GM12864 (cell line): ENCODE data around the gene XRCC6.
A peak's percentile ranks its signal among the peaks of the same experiment; 100 is the strongest.
"Not testable (repeated sequence)": the region's sequence is repeated elsewhere in the genome, so short reads cannot be mapped to it uniquely, and the experiment has no call there.

Source experiments
- DNase-seq: peaks from one replicate; pipeline ENCODE4 v3.0.0-alpha.2; 2011; ENCODE audit warnings: low read depth
- H3K4me3 ChIP-seq: 2 replicates; pipeline ENCODE4 v1.5.1; 2011; ENCODE audit warnings: mild to moderate bottlenecking, low read depth, low read length, control low read depth
- TF ChIP-seq, protein P1 (sequence below): IDR thresholded peaks from 2 replicates; pipeline ENCODE4 v1.5.1; 2011; ENCODE audit warnings: low read depth, mild to moderate bottlenecking, moderate library complexity, low read length, control low read depth, inconsistent platforms; ENCODE audit errors: missing control alignments

XRCC6 gene

GRCh38 chr22:41621099-41621910 lies at the start of gene XRCC6:
XRCC6 (plus strand) TSS chr22:41621295; CDS start chr22:41622005, 710 bp downstream.
- TF ChIP-seq, protein P1, sequence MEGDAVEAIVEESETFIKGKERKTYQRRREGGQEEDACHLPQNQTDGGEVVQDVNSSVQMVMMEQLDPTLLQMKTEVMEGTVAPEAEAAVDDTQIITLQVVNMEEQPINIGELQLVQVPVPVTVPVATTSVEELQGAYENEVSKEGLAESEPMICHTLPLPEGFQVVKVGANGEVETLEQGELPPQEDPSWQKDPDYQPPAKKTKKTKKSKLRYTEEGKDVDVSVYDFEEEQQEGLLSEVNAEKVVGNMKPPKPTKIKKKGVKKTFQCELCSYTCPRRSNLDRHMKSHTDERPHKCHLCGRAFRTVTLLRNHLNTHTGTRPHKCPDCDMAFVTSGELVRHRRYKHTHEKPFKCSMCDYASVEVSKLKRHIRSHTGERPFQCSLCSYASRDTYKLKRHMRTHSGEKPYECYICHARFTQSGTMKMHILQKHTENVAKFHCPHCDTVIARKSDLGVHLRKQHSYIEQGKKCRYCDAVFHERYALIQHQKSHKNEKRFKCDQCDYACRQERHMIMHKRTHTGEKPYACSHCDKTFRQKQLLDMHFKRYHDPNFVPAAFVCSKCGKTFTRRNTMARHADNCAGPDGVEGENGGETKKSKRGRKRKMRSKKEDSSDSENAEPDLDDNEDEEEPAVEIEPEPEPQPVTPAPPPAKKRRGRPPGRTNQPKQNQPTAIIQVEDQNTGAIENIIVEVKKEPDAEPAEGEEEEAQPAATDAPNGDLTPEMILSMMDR, result no peak
- H3K4me3 ChIP-seq, result peak within 1 kb of the TSS; percentile 92
- DNase-seq, result peak; percentile 99

DNA sequence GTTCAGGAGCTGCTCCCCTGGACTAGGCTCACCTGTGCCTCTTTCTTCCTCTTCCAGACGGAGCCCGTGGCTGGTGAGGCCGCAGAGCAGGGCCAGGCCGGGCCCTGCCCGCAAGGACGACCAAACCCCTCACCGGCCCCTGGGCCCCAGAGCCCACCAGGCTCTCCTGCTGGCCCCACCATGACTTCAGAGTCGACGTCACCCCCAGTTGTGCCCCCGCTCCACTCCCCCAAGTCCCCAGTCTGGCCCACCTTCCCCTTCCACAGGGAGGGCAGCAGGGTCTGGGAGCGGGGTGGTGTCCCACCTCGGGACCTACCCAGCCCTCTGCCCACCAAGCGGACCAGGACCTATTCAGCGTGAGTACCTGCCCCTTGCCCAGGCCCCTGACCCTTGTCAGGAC lies 49.3 kb upstream of the XRCC6 start:
- TF ChIP-seq, protein P1, result no peak
- no peak for DNase-seq
- H3K4me3 ChIP-seq, result no peak overlapping the region

DNA sequence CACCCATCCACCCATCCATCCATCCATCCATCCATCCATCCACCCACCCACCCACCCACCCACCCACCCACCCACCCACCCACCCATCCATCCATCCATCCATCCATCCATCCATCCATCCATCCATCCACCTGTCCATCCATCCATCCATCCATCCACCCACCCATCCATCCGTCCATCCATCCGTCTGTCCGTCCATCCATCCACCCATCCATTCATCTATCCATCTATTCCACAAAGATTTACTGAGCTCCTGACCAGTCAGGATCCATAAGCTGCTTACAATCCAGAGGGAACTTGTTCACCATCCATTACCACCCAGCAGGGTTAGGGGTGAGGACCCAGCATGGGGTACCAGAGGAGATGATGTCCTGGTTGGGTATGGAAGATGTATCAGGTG lies 48.8 kb upstream of the XRCC6 start:
- H3K4me3 ChIP-seq, DNase-seq: not testable (repeated sequence)

DNA sequence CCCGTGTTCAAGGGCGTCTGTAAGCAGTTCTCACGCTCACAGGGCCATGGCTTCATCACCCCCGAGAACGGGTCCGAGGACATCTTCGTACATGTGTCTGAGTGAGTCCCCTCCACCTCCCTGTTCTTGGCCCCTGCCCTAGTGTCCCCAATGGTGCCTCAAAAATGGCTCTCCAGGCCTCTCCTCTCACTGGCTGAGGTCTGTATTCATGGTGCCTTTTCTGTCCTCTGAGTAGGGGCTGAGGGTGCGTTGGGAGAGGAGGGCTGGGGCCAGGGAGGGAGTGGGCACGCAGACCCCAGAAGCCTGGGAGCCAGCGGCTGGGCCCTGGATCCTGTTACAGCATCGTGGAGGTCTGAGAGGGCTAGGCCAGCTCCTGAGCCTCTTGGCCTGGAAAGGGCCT lies 47.4 kb upstream of the XRCC6 start:
- DNase-seq, result no peak
- TF ChIP-seq, protein P1, result no peak
- no peak overlapping the region for H3K4me3 ChIP-seq

DNA sequence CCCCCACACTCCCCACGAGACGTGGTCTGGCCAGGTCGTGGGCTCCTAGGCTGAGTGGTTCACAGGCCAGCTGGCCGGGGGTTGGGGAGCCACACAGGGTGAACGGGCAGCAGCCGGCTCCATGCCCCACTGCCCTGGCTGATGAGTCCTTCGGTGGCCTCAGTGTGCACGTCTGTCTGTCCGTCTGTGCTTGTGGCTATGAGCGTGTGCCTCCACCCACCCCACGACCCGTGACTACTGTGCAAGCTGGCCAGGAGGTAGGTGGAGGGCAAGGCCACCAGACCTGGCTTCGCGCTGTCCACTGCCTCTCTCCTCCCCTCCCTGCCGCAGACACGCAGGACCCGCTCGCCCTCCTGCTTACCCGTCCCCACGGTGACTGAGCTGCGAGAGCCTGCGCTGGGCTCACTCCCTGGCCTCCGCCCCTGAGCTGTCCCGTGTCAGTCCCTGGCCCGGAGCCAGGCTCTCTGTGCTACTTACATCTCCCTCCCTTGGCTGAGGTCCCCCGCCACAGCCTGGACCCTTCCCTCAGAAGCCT lies 46.2 kb upstream of the XRCC6 start:
- TF ChIP-seq, protein P1, result no peak
- no peak for DNase-seq
- H3K4me3 ChIP-seq, result no peak overlapping the region

DNA sequence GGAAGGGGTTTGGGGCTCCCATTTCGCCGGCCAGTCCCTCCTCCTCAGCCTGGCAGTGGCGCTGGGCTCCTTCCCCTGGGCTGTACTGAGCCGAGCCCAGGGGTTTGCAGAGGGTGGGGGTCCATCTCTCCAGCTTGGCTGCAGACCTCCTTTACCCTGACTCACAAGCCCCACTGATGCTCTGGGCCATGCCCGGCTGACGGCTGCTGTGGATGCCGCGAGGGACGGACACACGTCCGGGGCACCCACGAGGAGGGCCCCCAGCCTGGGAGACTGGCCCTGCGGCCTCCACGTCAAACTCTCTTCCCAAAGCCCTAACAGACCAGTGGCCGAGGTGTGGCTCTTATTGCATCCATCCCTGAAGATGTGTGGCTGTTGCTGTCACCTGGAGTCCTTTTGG lies 45.6 kb upstream of the XRCC6 start:
- H3K4me3 ChIP-seq, result no peak overlapping the region
- no peak for DNase-seq
- TF ChIP-seq, protein P1, result no peak

DNA sequence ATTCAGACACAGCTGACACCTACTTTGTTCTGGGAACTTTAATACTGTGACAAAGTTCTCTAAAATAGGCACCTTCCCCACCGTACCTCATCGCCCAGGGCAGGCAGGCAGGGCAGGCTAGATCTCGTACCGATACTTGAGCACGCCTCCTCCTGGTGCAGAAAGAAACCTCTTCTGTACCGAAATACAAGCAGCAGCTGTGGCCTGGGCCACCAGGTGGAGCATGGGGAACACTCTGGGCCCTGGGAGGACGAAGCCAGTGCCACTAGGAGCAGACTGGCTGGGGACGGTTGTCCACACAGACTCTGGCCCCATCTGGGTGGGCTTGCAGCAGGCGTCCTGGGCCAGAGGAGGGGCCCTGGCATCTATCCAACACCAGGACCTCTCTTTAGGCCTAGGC lies 44.2 kb upstream of the XRCC6 start:
- H3K4me3 ChIP-seq, result no peak overlapping the region
- DNase-seq, result no peak
- TF ChIP-seq, protein P1, result peak; percentile 56
